GM18951 (cell line): ENCODE data around the gene HAVCR2.
"Not testable (repeated sequence)": the region's sequence is repeated elsewhere in the genome, so short reads cannot be mapped to it uniquely, and the experiment has no call there.

Source experiments
- POLR2A ChIP-seq: IDR thresholded peaks from 4 replicates; pipeline ENCODE4 v1.6.1; 2011; ENCODE audit warnings: mild to moderate bottlenecking; ENCODE audit not compliant: insufficient read length, insufficient read depth; ENCODE audit errors: extremely low read depth
- in situ Hi-C: fragments of 300-500 bp; cut with MboI; formaldehyde crosslinking; loops from one replicate; pipeline ENCODE4 v1.12.0; 2022; ENCODE audit warnings: low sequenced_read_pairs, mixed read lengths, inconsistent platforms; ENCODE audit not compliant: unreplicated experiment

The HAVCR2 gene

DNA sequence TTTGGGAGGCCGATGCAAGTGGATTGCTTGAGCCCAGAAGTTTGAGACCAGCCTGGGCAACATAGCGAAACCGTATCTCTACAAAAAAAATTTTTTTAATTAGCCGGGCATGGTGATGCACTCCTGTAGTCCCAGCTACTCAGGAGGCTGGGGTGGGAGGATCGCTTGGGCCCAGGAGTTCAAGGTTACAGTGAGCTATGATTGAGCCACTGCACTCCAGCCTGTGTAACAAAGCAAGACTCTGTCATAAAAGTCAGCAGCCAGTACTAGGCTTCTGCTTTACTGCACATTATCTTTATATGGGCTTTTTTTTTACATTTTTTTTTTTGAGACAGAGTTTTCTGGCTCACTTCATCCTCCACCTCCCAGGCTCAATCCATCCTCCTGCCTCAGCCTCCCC is 40.5 kb downstream of the HAVCR2 start:
- TF ChIP-seq POLR2A = no peak
- in situ Hi-C loops = no loop called here

DNA sequence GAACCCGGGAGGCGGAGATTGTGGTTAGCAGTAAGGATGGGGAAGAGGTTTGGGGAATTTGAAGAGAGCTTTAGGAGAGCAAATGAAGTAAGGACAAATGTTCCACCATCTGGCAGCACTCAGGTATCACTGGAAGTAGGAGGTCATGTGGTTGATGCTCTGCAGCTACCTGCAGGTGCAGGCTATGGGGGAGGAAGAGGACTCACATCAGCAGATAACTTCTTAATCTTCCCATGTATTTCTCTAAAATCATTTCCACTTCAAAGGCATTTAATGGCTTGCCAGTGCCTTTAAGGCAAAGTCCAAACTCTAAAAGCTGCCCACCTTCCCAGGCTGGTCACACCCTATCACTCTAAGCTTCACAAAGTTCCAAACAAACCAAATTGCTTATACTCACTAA is 41.8 kb downstream of the HAVCR2 start:
- in situ Hi-C loops = no loop called here
- TF ChIP-seq POLR2A = no peak

DNA sequence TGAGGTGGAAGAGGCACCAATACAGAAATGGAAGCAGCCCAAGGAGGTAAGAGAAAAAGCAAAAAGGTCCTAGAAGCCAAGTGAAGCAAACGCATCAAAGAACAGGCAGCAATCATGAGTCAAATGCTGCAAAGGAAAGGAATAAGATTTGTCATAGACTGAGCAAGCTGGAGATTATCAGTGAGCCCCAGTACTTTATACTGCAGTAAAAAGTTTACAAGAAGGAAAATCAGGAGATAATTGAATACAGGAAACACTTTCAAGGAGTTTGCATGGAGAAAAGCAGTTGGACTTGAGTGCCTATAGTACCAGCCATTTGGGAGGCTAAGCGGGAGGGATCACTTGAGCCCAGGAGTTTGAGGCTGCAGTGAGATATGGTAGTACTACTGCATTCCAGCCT is 42.8 kb downstream of the HAVCR2 start:
- no peak for TF ChIP-seq POLR2A
- in situ Hi-C loops = no loop called here

DNA sequence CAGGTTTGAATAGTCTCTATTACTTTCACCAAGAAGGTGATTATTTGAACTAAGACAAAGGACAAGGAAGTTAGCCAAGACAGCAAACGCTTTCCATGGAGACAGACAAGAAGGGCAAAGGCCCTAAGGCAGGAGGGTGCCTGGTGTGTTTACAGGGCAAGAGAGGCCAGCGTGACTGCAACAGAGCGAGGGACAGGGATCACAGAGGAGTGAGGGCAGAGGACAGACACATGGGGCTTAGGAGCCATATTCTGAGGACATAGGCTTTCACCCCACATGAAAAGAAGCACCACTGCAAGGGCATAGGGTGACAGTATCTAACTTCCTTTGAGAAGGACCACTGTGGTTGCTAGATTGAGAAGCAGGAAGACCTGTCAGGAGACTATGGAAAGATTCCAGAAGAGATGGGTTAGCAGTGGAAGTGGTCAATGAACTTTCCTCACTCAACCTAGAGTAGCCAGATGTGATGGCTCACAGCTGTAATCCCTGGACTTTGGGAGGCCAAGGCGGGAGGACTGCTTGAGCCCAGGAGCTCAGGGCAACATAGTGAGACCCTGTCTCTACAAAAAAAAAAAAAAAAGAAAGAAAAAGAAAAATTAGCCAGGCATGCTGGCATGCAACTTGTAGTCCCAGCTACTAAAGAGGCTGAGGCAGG is 44.9 kb downstream of the HAVCR2 start:
- TF ChIP-seq POLR2A = no peak
- in situ Hi-C loops = no loop called here

DNA sequence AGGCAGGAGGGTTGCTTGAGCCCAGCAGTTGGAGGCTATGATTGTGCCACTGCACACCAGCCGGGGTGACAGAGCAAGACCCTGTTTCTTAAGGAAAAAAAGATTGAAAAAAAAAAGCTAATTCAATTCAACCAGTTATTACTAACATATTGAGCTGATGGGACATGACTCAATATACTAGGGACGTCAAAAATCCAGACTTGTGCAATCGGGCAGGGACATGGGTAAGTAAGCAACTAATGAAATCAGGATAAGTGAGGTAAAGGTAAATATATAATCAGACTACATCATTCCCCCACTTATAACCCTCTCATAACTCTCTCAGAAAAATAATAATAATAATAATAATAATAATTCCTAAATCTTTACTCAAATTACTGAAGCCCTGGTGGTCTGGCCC is 49.0 kb downstream of the HAVCR2 start:
- in situ Hi-C loops = no loop called here
- no peak for TF ChIP-seq POLR2A

DNA sequence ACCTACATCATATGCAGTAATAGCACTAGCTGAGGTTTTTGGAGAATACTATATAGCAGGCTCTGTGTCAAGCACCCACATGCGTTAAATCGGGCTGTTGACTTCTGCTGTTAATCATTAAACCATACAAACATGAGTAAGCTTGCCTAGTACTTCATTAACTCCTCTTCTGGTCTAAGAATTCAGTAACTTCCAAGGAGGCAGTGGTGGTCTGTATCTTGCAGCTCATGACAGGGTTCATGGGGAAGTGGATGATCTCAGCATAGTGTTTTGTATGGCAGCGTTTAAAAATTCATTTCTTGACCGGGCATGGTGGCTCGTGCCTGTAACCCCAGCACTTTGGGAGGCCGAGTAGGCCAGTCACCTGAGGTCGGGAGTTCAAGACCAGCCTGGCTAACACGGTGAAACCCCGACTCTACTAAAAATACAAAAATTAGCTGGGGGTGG is 49.7 kb downstream of the HAVCR2 start, which contains the start of gene HAVCR1:
TSS of gene HAVCR1 (minus strand) at position 24 of the 447 bp plus-strand sequence. CDS start 1,173 bp downstream, outside the sequence.
- in situ Hi-C loops = no loop called here
- no peak for TF ChIP-seq POLR2A

DNA sequence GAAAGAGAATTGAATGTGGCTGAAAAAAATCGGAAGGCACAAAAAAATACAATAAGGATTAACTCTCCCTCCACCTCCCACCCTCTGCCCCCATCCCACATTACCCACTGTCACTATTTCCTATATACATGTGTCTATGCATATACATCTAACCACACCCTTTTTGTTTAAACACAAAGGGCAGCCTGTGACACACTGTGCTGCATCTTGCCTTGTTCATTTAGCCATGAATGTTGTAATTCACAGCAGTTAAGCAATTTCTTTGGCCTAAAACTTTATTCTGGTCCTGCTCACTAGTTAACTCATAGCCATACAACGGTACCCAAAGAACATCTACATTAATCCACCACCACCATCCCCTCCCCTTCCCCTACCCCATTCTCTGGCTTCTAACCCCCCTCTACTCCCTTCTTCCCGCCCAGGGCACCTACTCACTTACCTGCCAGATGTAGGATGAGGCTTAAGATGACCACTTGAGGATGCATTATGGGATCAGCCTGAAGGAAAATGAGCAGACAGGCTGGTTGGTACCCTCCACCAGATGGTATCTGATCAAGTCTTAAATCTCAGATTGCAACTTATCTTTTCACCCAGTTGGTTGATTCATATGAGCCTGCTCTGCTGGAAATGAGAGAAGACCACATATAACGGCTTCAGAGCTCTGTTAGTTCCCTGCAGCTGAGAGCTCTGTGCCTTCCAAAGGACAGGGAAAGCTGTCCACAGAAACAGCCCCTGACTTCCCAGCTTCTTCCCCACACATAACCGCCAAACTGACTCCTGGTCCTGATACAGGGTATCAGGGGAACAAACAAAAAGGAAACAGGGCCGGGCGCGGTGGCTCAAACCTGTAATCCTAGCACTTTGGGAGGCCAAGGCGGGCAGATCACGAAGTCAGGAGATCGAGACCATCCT is 51.1 kb downstream of the HAVCR2 start:
- no peak for TF ChIP-seq POLR2A
- in situ Hi-C loops = no loop called here

DNA sequence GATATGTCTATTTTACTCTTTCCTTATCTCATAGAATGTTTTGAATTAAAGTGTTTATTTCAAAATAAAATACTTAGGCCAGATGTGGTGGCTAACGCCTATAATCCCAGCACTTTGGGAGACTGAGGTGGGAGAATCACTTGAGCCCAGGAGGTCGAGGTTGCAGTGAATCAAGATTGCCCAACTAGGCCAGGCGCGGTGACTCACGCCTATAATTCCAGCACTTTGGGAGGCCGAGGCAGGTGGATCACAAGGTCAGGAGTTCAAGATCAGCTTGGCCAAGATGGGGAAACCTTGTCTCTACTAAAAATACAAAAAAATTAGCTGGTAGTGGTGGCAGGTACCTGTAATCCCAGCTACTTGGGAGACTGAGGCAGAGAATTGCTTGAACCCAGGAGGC is 52.0 kb downstream of the HAVCR2 start:
- in situ Hi-C loops = not testable (repeated sequence)

DNA sequence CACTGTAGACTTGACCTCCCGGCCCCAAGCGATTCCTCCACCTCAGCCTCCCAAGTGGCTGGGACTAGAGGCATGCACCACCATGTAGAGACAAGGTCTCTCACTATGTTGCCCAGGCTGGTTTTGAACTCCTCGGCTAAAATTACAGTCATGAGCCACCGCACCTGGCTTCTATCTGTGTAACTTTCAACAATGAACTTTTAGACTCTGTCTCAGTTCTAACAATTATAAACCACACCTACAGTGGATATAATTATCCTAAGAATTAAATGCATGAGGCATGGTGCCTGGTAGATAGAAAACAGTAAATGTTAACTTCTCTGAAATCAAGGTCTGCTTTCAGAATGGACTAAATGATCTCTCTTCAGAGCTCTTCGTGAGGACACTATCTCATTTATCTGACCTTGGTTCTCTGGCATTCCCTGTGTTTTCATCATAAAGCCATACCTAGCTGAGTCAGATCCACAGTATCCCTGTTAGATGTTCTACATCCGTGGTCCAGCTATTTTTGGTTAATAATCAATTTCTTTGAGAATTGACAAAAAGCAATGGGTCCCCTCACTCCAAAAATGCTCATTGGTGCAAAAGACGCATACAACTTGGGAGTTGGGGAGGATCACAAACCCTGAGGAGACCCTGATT is 57.1 kb downstream of the HAVCR2 start:
- no peak for TF ChIP-seq POLR2A
- in situ Hi-C loops = no loop called here

DNA sequence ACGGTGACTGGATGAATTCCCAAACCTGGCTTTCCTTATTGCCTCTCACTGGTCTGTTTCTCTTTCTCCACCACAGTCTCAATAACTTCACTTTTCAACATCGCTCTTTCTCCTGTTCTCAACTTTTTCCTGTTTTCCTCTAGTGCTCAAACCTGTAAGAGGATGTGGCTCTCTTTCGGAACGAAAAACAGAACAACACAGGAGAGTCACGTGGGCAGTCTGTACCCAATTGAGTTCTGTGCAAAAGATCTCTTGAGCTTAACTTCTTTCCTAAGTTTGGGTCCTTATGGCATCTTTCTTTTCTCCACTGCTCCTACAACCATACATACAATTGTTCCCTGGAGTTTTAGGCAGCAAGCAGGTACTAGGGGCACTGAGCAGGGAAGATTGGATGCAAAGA is 58.8 kb downstream of the HAVCR2 start:
- in situ Hi-C loops = no loop called here
- no peak for TF ChIP-seq POLR2A

DNA sequence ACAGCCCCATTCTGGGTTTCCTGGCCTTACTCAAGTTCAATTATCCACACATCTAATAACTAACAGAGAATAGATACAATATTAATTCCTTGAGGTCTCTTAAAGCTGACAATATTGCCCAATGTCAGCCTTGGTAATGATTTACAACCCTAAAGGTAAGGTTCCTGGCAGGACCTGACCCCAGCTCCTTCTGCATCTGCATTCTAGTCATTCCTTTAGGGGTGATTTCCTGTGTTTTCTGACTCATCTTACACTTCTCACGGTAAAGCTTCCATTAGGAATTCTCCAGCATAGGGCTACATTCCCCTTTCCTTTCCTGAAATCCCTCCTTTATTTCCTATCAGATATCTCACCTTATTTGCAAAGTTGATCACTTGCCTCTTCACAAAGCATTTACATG is 59.2 kb downstream of the HAVCR2 start:
- TF ChIP-seq POLR2A = no peak
- in situ Hi-C loops = no loop called here

DNA sequence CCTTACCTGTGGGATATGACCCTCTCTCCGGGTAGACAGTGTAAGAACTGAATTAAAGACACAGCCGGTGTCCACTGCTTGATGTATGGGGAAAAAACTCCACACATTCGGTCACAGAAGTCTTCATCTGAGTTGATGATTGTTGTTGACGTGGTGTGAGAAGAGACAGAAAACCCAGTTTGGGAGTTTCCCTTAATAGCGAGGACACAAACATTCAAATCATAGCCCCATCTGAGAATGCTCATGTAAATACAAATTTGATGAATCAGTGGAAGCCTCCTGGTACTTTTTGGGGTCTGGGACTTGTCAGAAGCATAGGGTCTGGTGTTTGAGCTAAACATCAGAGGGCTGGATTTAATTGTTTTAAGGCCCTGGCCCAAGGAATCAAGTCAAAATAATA is 60.9 kb downstream of the HAVCR2 start:
- in situ Hi-C loops = no loop called here
- TF ChIP-seq POLR2A = no peak

DNA sequence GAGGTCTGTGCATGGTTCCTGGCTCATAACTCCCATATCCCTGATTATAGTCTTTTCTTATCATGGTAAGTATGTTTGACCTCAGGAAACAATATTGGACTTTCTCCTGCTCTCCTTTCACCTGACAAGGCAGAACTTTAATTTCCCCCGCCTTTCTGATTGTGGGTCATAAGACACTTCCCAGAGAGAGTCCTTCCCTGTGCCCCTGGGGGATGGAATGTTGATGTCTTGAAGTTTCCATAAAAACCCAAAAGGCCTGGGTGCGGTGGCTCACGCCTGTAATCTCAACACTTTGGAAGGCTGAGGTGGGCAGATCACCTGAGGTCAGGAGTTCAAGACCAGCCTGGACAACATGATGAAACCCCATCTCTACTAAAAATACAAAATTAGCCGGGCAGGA is 61.8 kb downstream of the HAVCR2 start:
- in situ Hi-C loops = not testable (repeated sequence)

DNA sequence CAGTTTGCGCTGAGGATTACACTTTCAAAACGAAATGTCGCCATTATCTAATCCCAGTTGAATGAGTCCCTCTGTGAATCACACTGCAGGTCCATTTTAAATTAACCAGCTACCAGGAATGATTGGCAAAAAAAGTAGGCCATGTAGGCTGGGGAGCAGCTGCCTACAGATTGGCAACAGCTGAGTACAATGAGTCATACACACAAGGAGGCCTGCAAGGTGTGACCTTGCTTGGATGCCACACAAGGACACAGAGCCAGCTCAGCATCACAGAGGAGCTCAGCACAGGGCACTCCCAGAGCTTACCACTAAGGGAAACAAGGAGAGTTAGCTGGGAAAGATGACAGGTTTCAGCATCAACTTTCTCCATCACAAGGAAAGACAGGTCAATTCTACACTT is 62.8 kb downstream of the HAVCR2 start:
- in situ Hi-C loops = no loop called here
- TF ChIP-seq POLR2A = no peak

DNA sequence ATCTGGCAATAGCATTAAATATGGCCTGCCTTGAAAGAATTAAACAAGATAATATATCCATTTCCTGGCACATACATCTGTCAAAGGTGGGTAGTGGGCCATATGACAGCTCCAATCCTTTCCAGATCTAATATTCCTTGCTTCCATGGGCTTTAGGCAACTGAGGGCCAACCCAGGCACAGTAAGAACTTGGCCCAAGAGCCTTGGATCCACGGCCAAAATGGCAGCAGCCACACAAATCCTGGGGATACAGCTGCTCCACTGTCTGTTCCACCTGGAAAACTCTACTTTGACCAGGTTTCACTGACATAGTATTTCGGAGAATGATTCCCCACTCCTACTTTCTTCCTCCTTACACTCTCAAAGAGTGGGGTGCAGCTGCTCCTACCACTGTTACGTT is 63.2 kb downstream of the HAVCR2 start:
- in situ Hi-C loops = no loop called here
- TF ChIP-seq POLR2A = no peak
